T-helper 2 cell (primary cell): Measurements from ENCODE around the gene SALL2.

Experiments
- DNase-seq, 5 experiments: peaks; one replicate each; pipeline versions ENCODE4 v3.0.0 to v3.0.0-alpha.2; 2012 to 2022

The SALL2 gene

DNA sequence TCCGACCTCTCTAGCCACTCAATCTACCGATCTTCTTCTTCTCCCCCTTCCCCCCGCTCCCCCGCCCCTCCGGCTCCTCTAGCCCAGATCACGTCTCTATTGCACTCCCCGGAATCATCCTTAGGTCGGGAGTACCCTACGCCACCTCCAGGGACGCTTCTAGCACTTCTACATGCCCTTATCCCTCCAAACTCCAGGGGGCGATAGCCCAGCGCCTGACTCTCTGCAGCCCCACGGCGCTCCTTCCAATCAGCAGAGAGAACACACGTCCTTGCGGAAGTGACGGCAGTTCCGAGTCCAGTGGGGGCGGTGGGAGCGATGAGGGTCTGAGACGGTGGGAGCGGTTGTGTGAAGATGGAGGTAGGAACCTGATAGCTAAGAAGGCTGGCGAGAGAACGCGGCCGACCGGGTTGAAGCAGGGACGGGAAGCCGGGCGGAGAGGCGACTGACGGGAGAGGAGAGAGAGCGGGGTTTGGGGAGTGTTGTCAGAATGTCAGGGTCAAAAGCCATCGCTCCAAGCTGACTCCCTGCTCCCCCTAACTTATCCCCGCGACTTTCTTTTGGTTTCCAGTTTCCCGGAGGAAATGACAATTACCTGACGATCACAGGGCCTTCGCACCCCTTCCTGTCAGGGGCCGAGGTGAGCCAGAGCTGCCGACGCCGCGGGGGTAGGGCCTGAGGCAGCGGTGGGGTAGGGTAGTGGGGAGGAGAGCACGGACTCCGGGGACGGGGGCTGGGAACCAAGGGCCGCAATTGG, 49.0 kb downstream of the SALL2 start, which contains the start of the genes RAB2B and TOX4:
RAB2B (minus strand) TSS at position 35 of the 757 bp plus-strand sequence. CDS start 87 bp downstream, outside the sequence.
TOX4 (plus strand) TSS at position 271 of the 757 bp plus-strand sequence; CDS start at position 355, 84 bp downstream.
- DNase-seq, result peak; percentile 76 to 99 (median 93)

DNA sequence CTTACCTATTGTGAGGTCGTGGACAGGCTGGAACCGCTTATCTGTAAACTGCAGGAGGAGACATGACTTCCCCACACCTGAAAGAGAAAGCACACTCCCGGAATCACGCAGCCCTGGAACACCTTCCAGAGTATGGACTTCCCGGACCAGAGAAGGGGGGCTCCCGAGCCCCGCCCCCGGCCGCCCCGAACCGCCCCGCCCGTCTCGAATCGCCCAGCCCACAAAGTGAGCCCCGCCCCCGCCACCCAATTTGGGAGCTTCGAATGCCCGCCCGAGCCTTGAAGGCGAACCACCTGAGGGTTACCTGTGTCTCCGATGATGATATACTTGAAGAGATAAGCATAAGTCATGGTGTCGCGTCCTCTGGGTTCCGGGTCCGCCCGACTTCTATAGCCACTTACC, 49.6 kb downstream of the SALL2 start:
- DNase-seq, result peak in 3 of 5 experiments; percentile 73 to 85 (median 81)

DNA sequence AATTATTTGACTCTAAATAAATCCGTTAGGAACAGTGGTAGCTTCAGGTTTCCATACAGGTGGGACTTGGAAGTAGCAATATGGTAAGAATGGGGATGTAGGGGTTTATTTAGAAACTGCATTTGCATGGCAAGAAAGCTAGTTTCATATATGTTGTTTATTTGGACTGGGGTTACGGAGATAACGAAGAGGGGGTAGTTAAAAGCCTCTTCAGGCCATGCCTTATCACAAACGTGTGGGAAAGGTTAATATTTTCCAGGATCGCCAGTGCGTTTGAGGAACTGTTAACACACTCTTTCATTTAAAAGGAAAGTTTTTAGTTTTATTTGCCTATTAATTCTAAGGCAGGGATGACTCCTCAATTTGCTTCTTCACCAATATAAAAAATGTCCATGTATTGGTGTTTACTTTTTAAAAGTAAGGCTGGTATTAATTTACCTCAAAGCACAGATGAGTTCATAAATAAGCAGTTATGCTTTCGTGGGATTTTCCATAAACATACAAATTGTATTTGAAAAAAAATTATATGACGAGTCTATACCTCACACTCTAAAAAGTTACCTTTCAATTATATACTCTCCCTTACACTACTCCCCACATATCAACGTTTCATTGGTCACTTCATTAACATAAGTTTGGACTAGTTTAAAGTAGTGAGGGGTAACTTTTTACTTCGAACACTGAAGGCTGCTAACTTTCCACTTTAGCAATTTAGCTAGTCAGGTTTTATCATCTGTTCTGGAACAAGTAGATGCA, 50.2 kb downstream of the SALL2 start:
- DNase-seq, result no peak
